ENCODE data around the gene TMEM217.

- TF ChIP-seq CTCF (IDR thresholded peaks at IDR 0.05), result no peak
- TF ChIP-seq POLR2A (IDR thresholded peaks at IDR 0.05), result no peak
- no peak for TF ChIP-seq POLR2AphosphoS5 (IDR thresholded peaks at IDR 0.05)
Measured at GRCh38 chr6:37230104-37230503, 27.8 kb downstream of the TMEM217 start.
